CD4-positive, alpha-beta T cell (primary cell): ENCODE measurements around the gene JAZF1. TPM values are rescaled to one million over a fixed set of nuclear protein-coding genes. Genes with fewer than 3 reads are reported as not detected.

Source experiments
- ATAC-seq: fragments of 200-7000 bp; cut with Tn5 transposase; one replicate; pipeline ENCODE4 v1.10.0; 2022; ENCODE audit warnings: mild to moderate bottlenecking; ENCODE audit not compliant: poor library complexity
- CTCF ChIA-PET: fragments of 350-600 bp; sonication (Branson Sonifier 250); formaldehyde crosslinking; loops from one replicate; lab custom pipeline; 2021; ENCODE audit warnings: antibody characterized with exemption, inconsistent platforms; lab: Charles Lee
- POLR2A ChIA-PET: fragments of 350-600 bp; sonication (Branson Sonifier 250); formaldehyde crosslinking; loops from one replicate; lab custom pipeline; 2021; ENCODE audit warnings: antibody characterized with exemption, inconsistent platforms; lab: Charles Lee
- DNase-seq, 14 experiments: peaks; one replicate each; pipeline ENCODE4 v3.0.0-alpha.2; 2013 to 2020; ENCODE audit warnings: mixed read lengths in 2 of 14
- H3K27ac ChIP-seq, 2 donors: one replicate each; pipeline versions ENCODE4 v1.5.1 to v1.7.0; 2013; ENCODE audit warnings: low read length in 2 of 2, low read depth in 1 of 2, mild to moderate bottlenecking in 1 of 2
- H3K27me3 ChIP-seq, 2 experiments: 1 replicate in 1 of 2; 2 replicates in 1 of 2; pipeline versions ENCODE4 v1.6.1 to v1.7.0; 2013; ENCODE audit warnings: low read length in 2 of 2, control low read depth in 1 of 2, mild to moderate bottlenecking in 1 of 2, moderate library complexity in 1 of 2; ENCODE audit not compliant: insufficient read depth in 2 of 2, control insufficient read depth in 1 of 2
- H3K36me3 ChIP-seq: one replicate; pipeline ENCODE4 v1.6.1; 2013; ENCODE audit warnings: low read length, control low read depth; ENCODE audit not compliant: insufficient read depth
- H3K4me1 ChIP-seq: one replicate; pipeline ENCODE4 v1.6.1; 2013; ENCODE audit warnings: low read length, control low read depth; ENCODE audit not compliant: insufficient read depth
- H3K4me3 ChIP-seq: one replicate; pipeline ENCODE4 v1.5.1; 2013; ENCODE audit warnings: mild to moderate bottlenecking, low read length, moderate library complexity
- H3K9me3 ChIP-seq, 2 experiments: 1 replicate in 1 of 2; 2 replicates in 1 of 2; pipeline versions ENCODE4 v1.6.1 to v1.7.0; 2013; ENCODE audit warnings: low read length in 2 of 2, mild to moderate bottlenecking in 2 of 2, control low read depth in 1 of 2, moderate library complexity in 1 of 2; ENCODE audit not compliant: control insufficient read depth in 1 of 2, insufficient read depth in 1 of 2
- H3K27ac Mint-ChIP-seq: one replicate; pipeline ENCODE4 v1.8.0; 2020; ENCODE audit warnings: mixed read lengths
- H3K27me3 Mint-ChIP-seq: one replicate; pipeline ENCODE4 v1.8.0; 2021; ENCODE audit warnings: mixed read lengths
- H3K36me3 Mint-ChIP-seq: one replicate; pipeline ENCODE4 v1.8.0; 2021; ENCODE audit warnings: low read depth, mixed read lengths
- H3K4me1 Mint-ChIP-seq: one replicate; pipeline ENCODE4 v1.8.0; 2021; ENCODE audit warnings: low read depth, mixed read lengths
- H3K4me3 Mint-ChIP-seq: one replicate; pipeline ENCODE4 v1.8.0; 2020; ENCODE audit warnings: mild to moderate bottlenecking, mixed read lengths
- H3K9me3 Mint-ChIP-seq: one replicate; pipeline ENCODE4 v1.8.0; 2020; ENCODE audit warnings: mixed read lengths
- intact Hi-C, 2 experiments: fragments of 100-400 bp; cut with DNase I in 1 of 2; cut with micrococcal nuclease in 1 of 2; formaldehyde crosslinking; loops; one replicate each; pipeline versions ENCODE4 v1.15.1 to v1.9.0; 2023 to 2025; cut with DNase I, micrococcal nuclease
- total RNA-seq, 174 experiments: library from RNA in 2 of 174; stranded (reverse) in 2 of 174; gene quantifications; one replicate each; pipeline ENCODE4 v1.2.3 and lab custom pipeline; 2021 to 2026
- TF ChIP-seq, protein P1 (sequence below): fragments of 200-600 bp; IDR thresholded peaks from one replicate; pipeline ENCODE4 v1.8.0; 2022; ENCODE audit warnings: antibody characterized with exemption, mild to moderate bottlenecking

The JAZF1 gene
- total RNA-seq, 2 experiments from 2014 or later, result 9.9 to 11.1 TPM

GRCh38 chr7:28036696-28037095 is 143.9 kb downstream of the JAZF1 start:
- no peaks in the 10 kb centered on the region for H3K4me1 ChIP-seq
- Mint-ChIP-seq H3K36me3 (no peaks in the 10 kb centered on the region), H3K27me3 (no peaks in the 10 kb centered on the region), H3K4me1 (peaks cover 10% of the 10 kb centered on the region), H3K4me3 (no peak overlapping the region), H3K27ac (no peak overlapping the region), H3K9me3 (no peaks in the 10 kb centered on the region)
- no peak for ATAC-seq
- H3K27me3 ChIP-seq, result no peaks in the 10 kb centered on the region
- intact Hi-C loops, result no loop called here
- ChIA-PET POLR2A (no interaction called here), CTCF (interaction anchor here (1.0 kb wide), 1 partner anchor 25 kb away, joined by 3 read pairs; no protein-coding TSS in a partner anchor)
- DNase-seq, result no peak
- H3K9me3 ChIP-seq, result no peaks in the 10 kb centered on the region
- H3K36me3 ChIP-seq, result no peaks in the 10 kb centered on the region
- no peak overlapping the region for H3K27ac ChIP-seq
- H3K4me3 ChIP-seq, result no peak overlapping the region
- TF ChIP-seq, protein P1, sequence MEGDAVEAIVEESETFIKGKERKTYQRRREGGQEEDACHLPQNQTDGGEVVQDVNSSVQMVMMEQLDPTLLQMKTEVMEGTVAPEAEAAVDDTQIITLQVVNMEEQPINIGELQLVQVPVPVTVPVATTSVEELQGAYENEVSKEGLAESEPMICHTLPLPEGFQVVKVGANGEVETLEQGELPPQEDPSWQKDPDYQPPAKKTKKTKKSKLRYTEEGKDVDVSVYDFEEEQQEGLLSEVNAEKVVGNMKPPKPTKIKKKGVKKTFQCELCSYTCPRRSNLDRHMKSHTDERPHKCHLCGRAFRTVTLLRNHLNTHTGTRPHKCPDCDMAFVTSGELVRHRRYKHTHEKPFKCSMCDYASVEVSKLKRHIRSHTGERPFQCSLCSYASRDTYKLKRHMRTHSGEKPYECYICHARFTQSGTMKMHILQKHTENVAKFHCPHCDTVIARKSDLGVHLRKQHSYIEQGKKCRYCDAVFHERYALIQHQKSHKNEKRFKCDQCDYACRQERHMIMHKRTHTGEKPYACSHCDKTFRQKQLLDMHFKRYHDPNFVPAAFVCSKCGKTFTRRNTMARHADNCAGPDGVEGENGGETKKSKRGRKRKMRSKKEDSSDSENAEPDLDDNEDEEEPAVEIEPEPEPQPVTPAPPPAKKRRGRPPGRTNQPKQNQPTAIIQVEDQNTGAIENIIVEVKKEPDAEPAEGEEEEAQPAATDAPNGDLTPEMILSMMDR, result no peak

- intact Hi-C loops, result no loop called here
- Mint-ChIP-seq H3K4me3 (no peak overlapping the region), H3K27me3 (no peaks in the 10 kb centered on the region), H3K4me1 (peaks cover 10% of the 10 kb centered on the region), H3K27ac (no peak overlapping the region), H3K36me3 (no peaks in the 10 kb centered on the region), H3K9me3 (no peaks in the 10 kb centered on the region)
- Histone ChIP-seq H3K36me3 (no peaks in the 10 kb centered on the region), H3K4me3 (no peak overlapping the region), H3K27ac (no peak overlapping the region), H3K9me3 (no peaks in the 10 kb centered on the region), H3K4me1 (no peaks in the 10 kb centered on the region), H3K27me3 (no peaks in the 10 kb centered on the region)
- no peak for DNase-seq
- ATAC-seq, result no peak
- CTCF ChIA-PET, result no interaction called here
- POLR2A ChIA-PET, result no interaction called here
- TF ChIP-seq, protein P1, result no peak
Measured at GRCh38 chr7:28033386-28033785, 147.2 kb downstream of the JAZF1 start.

GRCh38 chr7:28032738-28033380 is 147.7 kb downstream of the JAZF1 start:
- Mint-ChIP-seq H3K4me1 (peaks cover 9% of the 10 kb centered on the region), H3K4me3 (no peak overlapping the region), H3K27ac (no peak overlapping the region), H3K36me3 (no peaks in the 10 kb centered on the region), H3K9me3 (no peaks in the 10 kb centered on the region), H3K27me3 (no peaks in the 10 kb centered on the region)
- Histone ChIP-seq H3K4me3 (no peak overlapping the region), H3K27me3 (no peaks in the 10 kb centered on the region), H3K4me1 (no peaks in the 10 kb centered on the region), H3K9me3 (no peaks in the 10 kb centered on the region), H3K27ac (no peak overlapping the region), H3K36me3 (no peaks in the 10 kb centered on the region)
- ChIA-PET POLR2A (no interaction called here), CTCF (no interaction called here)
- ATAC-seq (no peak), DNase-seq (no peak)
- TF ChIP-seq, protein P1, result no peak
- intact Hi-C loops, result no loop called here
